K562 (cell line): Measurements from ENCODE around the gene SLC37A2. TPM values are rescaled to one million over a fixed set of nuclear protein-coding genes. Genes with fewer than 3 reads are reported as not detected.

Experiments used
- ATAC-seq: fragments of 200-7000 bp; cut with Tn5 transposase; 3 replicates; pipeline ENCODE4 v1.9.1; 2020; ENCODE audit warnings: moderate library complexity
- BruUV-seq: library from RNA; stranded (reverse); fragments of 400-500 nt; replicated peaks from 2 replicates; lab custom pipeline; 2021; lab: Mats Ljungman, UMichigan
- CTCF ChIA-PET: fragments of 300-600 bp; formaldehyde crosslinking; extraction: SDS; loops from one replicate; lab custom pipeline; 2021; ENCODE audit warnings: low intra/inter-chr PET ratio; lab: Yijun Ruan, JAX
- POLR2A ChIA-PET: fragments of 300-600, 350-650 bp; sonication (Branson Sonifier 250); formaldehyde crosslinking; extraction: SDS; loops from one replicate; lab custom pipeline; 2021; ENCODE audit warnings: antibody characterized with exemption, inconsistent platforms; lab: Yijun Ruan, JAX
- DNase-seq, 4 experiments: peaks; one replicate each; pipeline versions ENCODE4 v3.0.0 to v3.0.0-alpha.2; 2011 to 2018; ENCODE audit warnings: low spot score in 3 of 4, mixed read lengths in 3 of 4; ENCODE audit errors: extremely low read depth in 1 of 4
- FAIRE-seq: peaks from 2 replicates; lab custom pipeline; 2011; peaks lifted over from hg19 to GRCh38; lab: Jason Lieb, UNC
- H2AFZ ChIP-seq: 2 replicates; pipeline ENCODE4 v1.6.0; 2011; ENCODE audit warnings: low read depth, low read length, control low read depth, inconsistent platforms
- H3K27ac ChIP-seq: fragments of 200-600 bp; 3 replicates; pipeline ENCODE4 v1.8.0; 2011; ENCODE audit warnings: low read depth, mild to moderate bottlenecking, control low read depth, inconsistent platforms, low read length, moderate library complexity, mixed read lengths; ENCODE audit errors: extremely low read depth
- H3K27me3 ChIP-seq, 2 experiments: fragments of 300-600 bp in 1 of 2; 2 replicates in 1 of 2; 3 replicates in 1 of 2; pipeline versions ENCODE4 v1.6.0 to v1.8.0; 2011; ENCODE audit warnings: inconsistent platforms in 2 of 2, low read length in 2 of 2, mild to moderate bottlenecking in 1 of 2, mixed read lengths in 1 of 2, moderate library complexity in 1 of 2; ENCODE audit not compliant: control insufficient read depth in 2 of 2, insufficient read depth in 2 of 2
- H3K36me3 ChIP-seq: fragments of 300-600 bp; 3 replicates; pipeline ENCODE4 v1.8.0; 2011; ENCODE audit warnings: mild to moderate bottlenecking, low read length, inconsistent platforms; ENCODE audit not compliant: control insufficient read depth, insufficient read depth
- H3K4me1 ChIP-seq, 2 experiments: fragments of 200-600 bp in 1 of 2; replicated peaks in 1 of 2; 2 replicates in 1 of 2; 3 replicates in 1 of 2; pipeline versions ENCODE4 v1.5.1 to v1.8.0; 2011; ENCODE audit warnings: inconsistent platforms in 2 of 2, low read length in 2 of 2, mild to moderate bottlenecking in 1 of 2, mixed read lengths in 1 of 2, moderate library complexity in 1 of 2; ENCODE audit not compliant: control insufficient read depth in 2 of 2, insufficient read depth in 2 of 2
- H3K4me2 ChIP-seq: 2 replicates; pipeline ENCODE4 v1.6.1; 2011; ENCODE audit warnings: low read length, control low read depth, inconsistent platforms, mixed read lengths; ENCODE audit not compliant: insufficient read depth
- H3K4me3 ChIP-seq: fragments of 200-600 bp; sonication (generic), shearing (Covaris generic); 2 replicates; pipeline ENCODE4 v1.5.1; 2016; ENCODE audit warnings: control low read depth, inconsistent platforms
- H3K79me2 ChIP-seq: fragments of 200-600 bp; 3 replicates; pipeline ENCODE4 v1.8.0; 2011; ENCODE audit warnings: low read length, inconsistent platforms; ENCODE audit not compliant: control insufficient read depth, insufficient read depth
- H3K9ac ChIP-seq, 2 experiments: 2 replicates each; pipeline versions ENCODE4 v1.6.0 to v1.6.1; 2011; ENCODE audit warnings: low read depth in 2 of 2, low read length in 2 of 2, control low read depth in 1 of 2, inconsistent platforms in 1 of 2, mild to moderate bottlenecking in 1 of 2, mixed read lengths in 1 of 2; ENCODE audit not compliant: insufficient read depth in 1 of 2
- H3K9me1 ChIP-seq: one replicate; pipeline ENCODE4 v1.6.0; 2011; ENCODE audit warnings: inconsistent platforms, mild to moderate bottlenecking, low read length, moderate library complexity; ENCODE audit not compliant: control insufficient read depth, insufficient read depth
- H3K9me3 ChIP-seq: replicated peaks from 2 replicates; pipeline ENCODE4 v1.5.1; 2011; ENCODE audit warnings: low read depth, low read length, inconsistent platforms; ENCODE audit not compliant: control insufficient read depth, insufficient read depth
- H4K20me1 ChIP-seq: replicated peaks from 2 replicates; pipeline ENCODE4 v1.6.1; 2011; ENCODE audit warnings: low read length, inconsistent platforms, mixed read lengths; ENCODE audit not compliant: control insufficient read depth, insufficient read depth
- CBX1 ChIP-seq: sonication (generic); IDR thresholded peaks from 2 replicates; pipeline ENCODE4 v1.6.1; 2016; ENCODE audit warnings: antibody characterized with exemption, low read depth, mild to moderate bottlenecking
- HDAC2 ChIP-seq: fragments of 450-650 bp; IDR thresholded peaks from 2 replicates; pipeline ENCODE4 v1.6.1; 2016; ENCODE audit warnings: mild to moderate bottlenecking
- HDAC8 ChIP-seq: fragments of 450-650 bp; IDR thresholded peaks from 2 replicates; pipeline ENCODE4 v1.6.1; 2016; ENCODE audit warnings: mild to moderate bottlenecking, missing genetic modification characterization, moderate library complexity, missing compliant biosample characterization
- MCM5 ChIP-seq: fragments of 450-650 bp; IDR thresholded peaks from 2 replicates; pipeline ENCODE4 v1.6.1; 2016; ENCODE audit warnings: low read depth
- NEUROD1 ChIP-seq: fragments of 150-350 bp; IDR thresholded peaks from 2 replicates; pipeline ENCODE4 v1.6.1; 2014; ENCODE audit warnings: borderline replicate concordance, low read length, low read depth; ENCODE audit not compliant: partially characterized antibody
- POLR2G ChIP-seq: fragments of 200-400 bp; formaldehyde crosslinking; IDR thresholded peaks from 2 replicates; pipeline ENCODE4 v1.6.1; 2017; ENCODE audit warnings: low read depth, mild to moderate bottlenecking, antibody characterized with exemption, low read length, moderate library complexity
- SIX5 ChIP-seq, 2 experiments: IDR thresholded peaks; 2 replicates each; pipeline ENCODE4 v1.6.1; 2011; ENCODE audit warnings: low read length in 2 of 2, borderline replicate concordance in 1 of 2, low read depth in 1 of 2, mild to moderate bottlenecking in 1 of 2, moderate library complexity in 1 of 2; ENCODE audit not compliant: insufficient read depth in 1 of 2
- STAT5A ChIP-seq: IDR thresholded peaks from 2 replicates; pipeline ENCODE4 v1.6.1; 2012; ENCODE audit warnings: low read length, inconsistent platforms, borderline replicate concordance
- TBL1XR1 ChIP-seq, 2 experiments: IDR thresholded peaks; 2 replicates each; pipeline ENCODE4 v1.6.1; 2012; ENCODE audit warnings: improper control_type of control experiment in 2 of 2, low read length in 2 of 2, mild to moderate bottlenecking in 1 of 2
- TOE1 ChIP-seq, 2 experiments: fragments of 450-650 bp in 1 of 2; sonication (generic) in 1 of 2; formaldehyde crosslinking in 1 of 2; IDR thresholded peaks; 2 replicates each; pipeline versions ENCODE4 v1.7.1 to v1.8.0; 2016 to 2022; ENCODE audit warnings: borderline replicate concordance in 2 of 2, mild to moderate bottlenecking in 2 of 2, antibody characterized with exemption in 1 of 2, inconsistent platforms in 1 of 2, low read depth in 1 of 2, missing genetic modification reagents in 1 of 2, moderate library complexity in 1 of 2
- YBX1 ChIP-seq: fragments of 450-650 bp; IDR thresholded peaks from 2 replicates; pipeline ENCODE4 v1.7.1; 2016; ENCODE audit warnings: mild to moderate bottlenecking
- ZNF253 ChIP-seq: fragments of 250-450 bp; sonication (Bioruptor Pico); conservative IDR thresholded peaks from 2 replicates; pipeline ENCODE4 v1.6.1; 2021; ENCODE audit warnings: mild to moderate bottlenecking
- ZNF274 ChIP-seq: IDR thresholded peaks from 2 replicates; pipeline ENCODE4 v1.6.1; 2011; ENCODE audit warnings: low read depth, mild to moderate bottlenecking, low read length, moderate library complexity, borderline replicate concordance
- ZNF584 ChIP-seq: fragments of 200-800 bp; sonication (Bioruptor generic); IDR thresholded peaks from 2 replicates; pipeline ENCODE4 v1.6.1; 2016; ENCODE audit warnings: low read depth, mild to moderate bottlenecking, missing genetic modification characterization, missing compliant biosample characterization
- ZNF707 ChIP-seq: fragments of 250-450 bp; sonication (Bioruptor Pico); conservative IDR thresholded peaks from 2 replicates; pipeline ENCODE4 v1.8.0; 2022; ENCODE audit warnings: inconsistent platforms, mild to moderate bottlenecking, moderate library complexity
- WGBS: fragments of 100-300 bp; shearing (Covaris generic); methylation state at CpG from one replicate; pipeline ENCODE4 v1.1.6; 2016; ENCODE audit warnings: low coverage, mixed read lengths; ENCODE audit not compliant: insufficient coverage; ENCODE audit errors: missing lambda C conversion rate; 5-methylcytosine and 5-hydroxymethylcytosine counted together
- in situ Hi-C: fragments of 300-500 bp; cut with MboI; formaldehyde crosslinking; loops from 4 replicates; pipeline ENCODE4 v1.15.0; 2018; ENCODE audit warnings: inconsistent platforms, mixed read lengths
- intact Hi-C: fragments of 100-400 bp; cut with micrococcal nuclease; formaldehyde crosslinking; loops from 2 replicates; pipeline ENCODE4 v1.14.2; 2022
- polyA plus RNA-seq, 8 experiments: library from polyadenylated mRNA; depleted of rRNA in 4 of 8; stranded (reverse) in 5 of 8; unstranded in 3 of 8; fragments of >200 nt; fragmentation: Nextera tagmentation in 2 of 8; fragmentation: Illumina TruSeq in 1 of 8; extraction: Ambion mirVana in 2 of 8; extraction: Trizol in 1 of 8; gene quantifications; 2 replicates each; pipeline versions ENCODE4 v1.2.1 to v1.2.3, GENCODE V29; 2011 to 2014; ENCODE audit warnings: inconsistent platforms in 1 of 8, missing spikeins in 1 of 8
- total RNA-seq, 7 experiments: library from RNA; depleted of rRNA in 6 of 7; stranded (reverse); fragments of >200 nt in 6 of 7; fragmentation: Illumina TruSeq in 2 of 7; extraction: Trizol in 2 of 7; gene quantifications; 2 replicates each; pipeline versions ENCODE4 v1.2.1 to v1.2.3, GENCODE V29; 2011 to 2021; ENCODE audit warnings: low replicate concordance in 1 of 7
- TF ChIP-seq, protein P1 (sequence below): fragments of 250-450 bp; sonication (Bioruptor Pico); IDR thresholded peaks from 2 replicates; pipeline ENCODE4 v1.5.0; 2021
- TF ChIP-seq, protein P2 (sequence below): fragments of 450-650 bp; IDR thresholded peaks from 2 replicates; pipeline ENCODE4 v1.6.1; 2016; ENCODE audit warnings: antibody characterized with exemption

The SLC37A2 gene
- total and polyA plus RNA-seq, 9 of the 15 experiments (the other 6 are each of a cell fraction or from before 2014, with no cell fraction given): 0.01 to 1.2 (median 0.52) TPM

DNA sequence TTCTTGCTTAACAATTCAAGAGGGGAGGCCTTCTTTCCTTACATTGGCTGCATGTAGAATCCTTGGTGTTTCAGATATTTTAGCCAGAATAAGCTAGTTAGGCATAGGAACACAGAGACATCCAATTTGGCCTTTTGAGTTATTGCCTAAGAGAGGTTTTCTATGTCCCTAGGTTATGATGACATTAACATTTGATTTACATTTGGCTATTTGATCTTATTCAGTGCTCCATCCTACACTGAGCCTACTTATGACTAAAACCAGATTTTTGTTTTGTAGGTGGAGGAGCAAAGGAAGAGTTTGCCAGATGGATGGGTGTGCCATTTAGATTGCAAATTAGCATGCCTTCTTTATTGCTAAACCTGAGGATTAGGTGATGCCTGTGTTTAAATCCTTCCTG is 11.1 kb upstream of the SLC37A2 start:
- POLR2A ChIA-PET: interaction anchor here (0.6 to 1.5 kb wide), 3 partner anchors 14 to 318 kb away, joined by 3 to 4 read pairs (median 3); no protein-coding TSS in a partner anchor

DNA sequence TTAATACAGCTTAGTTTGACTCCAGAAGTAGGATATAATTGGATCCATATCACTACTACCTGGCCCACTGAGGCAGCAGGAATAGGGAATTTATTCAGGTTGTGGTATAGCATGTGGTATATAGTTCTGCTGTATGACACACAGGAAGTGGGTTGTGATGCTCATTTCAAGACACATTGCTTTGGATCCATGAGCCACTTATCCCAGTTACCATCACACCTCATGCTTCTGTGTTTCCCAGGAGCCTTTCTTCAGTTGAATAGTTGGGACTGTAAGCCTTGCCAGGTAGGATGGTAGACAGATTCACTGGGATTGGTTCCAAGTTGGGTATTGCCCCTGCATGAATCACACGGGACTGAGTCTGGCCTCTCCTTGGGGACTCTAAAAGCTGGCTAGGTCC is 9.9 kb upstream of the SLC37A2 start:
- WGBS: 50% methylated on average over 1 of the region's 1 CpG
- H2AFZ ChIP-seq: no peak overlapping the region
- no peaks in the 10 kb centered on the region for H3K9me1 ChIP-seq
- in situ Hi-C loops (no loop called here), intact Hi-C loops (no loop called here)
- H3K9ac ChIP-seq: no peak overlapping the region
- ChIA-PET POLR2A (interaction anchor here (1.5 kb wide), 1 partner anchor 15 kb away, joined by 4 read pairs; no protein-coding TSS in a partner anchor), CTCF (no interaction called here)
- BruUV-seq: no TSS peak
- no peaks in the 10 kb centered on the region for H3K79me2 ChIP-seq
- H3K4me1 ChIP-seq: peaks cover 6 to 8% of the 10 kb centered on the region in 2 experiments; a peak in 3 of 5 replicates
- no peak overlapping the region for H3K27ac ChIP-seq
- no peak overlapping the region for H3K4me2 ChIP-seq
- H4K20me1 ChIP-seq: no peaks in the 10 kb centered on the region
- H3K4me3 ChIP-seq: no peak overlapping the region
- no peak for ATAC-seq
- FAIRE-seq: no peak
- H3K9me3 ChIP-seq: no peaks in the 10 kb centered on the region
- no peaks in the 10 kb centered on the region for H3K27me3 ChIP-seq
- no peaks in the 10 kb centered on the region for H3K36me3 ChIP-seq
- DNase-seq: no peak
- TF ChIP-seq, protein P1, sequence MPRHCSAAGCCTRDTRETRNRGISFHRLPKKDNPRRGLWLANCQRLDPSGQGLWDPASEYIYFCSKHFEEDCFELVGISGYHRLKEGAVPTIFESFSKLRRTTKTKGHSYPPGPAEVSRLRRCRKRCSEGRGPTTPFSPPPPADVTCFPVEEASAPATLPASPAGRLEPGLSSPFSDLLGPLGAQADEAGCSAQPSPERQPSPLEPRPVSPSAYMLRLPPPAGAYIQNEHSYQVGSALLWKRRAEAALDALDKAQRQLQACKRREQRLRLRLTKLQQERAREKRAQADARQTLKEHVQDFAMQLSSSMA (CRISPR knock-in tag): no peak
- TF ChIP-seq ZNF707 (CRISPR knock-in tag): no peak
- no peak for TF ChIP-seq POLR2G
- TF ChIP-seq ZNF253 (CRISPR knock-in tag): no peak
- TF ChIP-seq, protein P2, sequence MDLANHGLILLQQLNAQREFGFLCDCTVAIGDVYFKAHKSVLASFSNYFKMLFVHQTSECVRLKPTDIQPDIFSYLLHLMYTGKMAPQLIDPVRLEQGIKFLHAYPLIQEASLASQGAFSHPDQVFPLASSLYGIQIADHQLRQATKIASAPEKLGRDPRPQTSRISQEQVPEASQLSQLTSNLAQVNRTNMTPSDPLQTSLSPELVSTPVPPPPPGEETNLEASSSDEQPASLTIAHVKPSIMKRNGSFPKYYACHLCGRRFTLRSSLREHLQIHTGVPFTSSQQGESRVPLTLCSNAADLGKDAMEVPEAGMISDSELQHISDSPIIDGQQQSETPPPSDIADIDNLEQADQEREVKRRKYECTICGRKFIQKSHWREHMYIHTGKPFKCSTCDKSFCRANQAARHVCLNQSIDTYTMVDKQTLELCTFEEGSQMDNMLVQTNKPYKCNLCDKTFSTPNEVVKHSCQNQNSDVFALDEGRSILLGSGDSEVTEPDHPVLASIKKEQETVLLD: no peak
- no peak for TF ChIP-seq ZNF274
- no peak for TF ChIP-seq MCM5
- TF ChIP-seq HDAC8 (tag): no peak
- TF ChIP-seq STAT5A: no peak
- no peak for TF ChIP-seq TBL1XR1 (IDR thresholded peaks at IDR 0.05; ENCODE audit: low read length in 2 of 2)
- no peak for TF ChIP-seq HDAC2
- TF ChIP-seq CBX1: no peak

More for the DNA sequence above, 11.1 kb upstream of the SLC37A2 start:
- no peaks in the 10 kb centered on the region for H3K9me3 ChIP-seq
- no peak overlapping the region for H3K27ac ChIP-seq
- no peaks in the 10 kb centered on the region for H4K20me1 ChIP-seq
- no peaks in the 10 kb centered on the region for H3K9me1 ChIP-seq
- DNase-seq (no peak), ATAC-seq (no peak), FAIRE-seq (no peak)
- H3K36me3 ChIP-seq: no peaks in the 10 kb centered on the region
- no peak overlapping the region for H2AFZ ChIP-seq
- TF ChIP-seq ZNF584 (CRISPR knock-in tag): no peak
- no peak for TF ChIP-seq YBX1
- TF ChIP-seq SIX5 (IDR thresholded peaks at IDR 0.05; ENCODE audit: borderline replicate concordance in 1 of 2, insufficient read depth in 1 of 2, low read depth in 1 of 2, low read length in 2 of 2): no peak
- no peak for TF ChIP-seq NEUROD1
- TF ChIP-seq TOE1 (IDR thresholded peaks at IDR 0.05; ENCODE audit: borderline replicate concordance): no peak
- TF ChIP-seq TOE1 (CRISPR knock-in tag; IDR thresholded peaks at IDR 0.05; ENCODE audit: borderline replicate concordance, low read depth): no peak
- no peaks in the 10 kb centered on the region for H3K27me3 ChIP-seq
- no peaks in the 10 kb centered on the region for H3K4me1 ChIP-seq
- intact Hi-C loops (no loop called here), in situ Hi-C loops (no loop called here)
- BruUV-seq: no TSS peak
- CTCF ChIA-PET: no interaction called here
- no peaks in the 10 kb centered on the region for H3K79me2 ChIP-seq
- H3K9ac ChIP-seq: no peak overlapping the region
- no peak overlapping the region for H3K4me2 ChIP-seq
- no peak overlapping the region for H3K4me3 ChIP-seq
